GM12878 (cell line): ENCODE data around the gene PAQR7. TPM values are rescaled to one million over a fixed set of nuclear protein-coding genes. Genes with fewer than 3 reads are reported as not detected.

Source experiments
- ATAC-seq: fragments of 200-7000 bp; cut with Tn5 transposase; 3 replicates; pipeline ENCODE4 v1.9.1; 2020; ENCODE audit warnings: mild to moderate bottlenecking, moderate library complexity
- BruUV-seq: library from RNA; stranded (reverse); fragments of 400-500 nt; replicated peaks from 2 replicates; lab custom pipeline; 2021; lab: Mats Ljungman, UMichigan
- CTCF ChIA-PET: fragments of 300-600 bp; sonication (Branson Sonifier 250); formaldehyde crosslinking; extraction: SDS; loops from one replicate; lab custom pipeline; 2021; ENCODE audit warnings: inconsistent platforms; lab: Yijun Ruan, JAX
- POLR2A ChIA-PET: fragments of 350-600 bp; formaldehyde crosslinking; extraction: SDS; loops from one replicate; lab custom pipeline; 2021; ENCODE audit warnings: inconsistent platforms; lab: Charles Lee
- RAD21 ChIA-PET: fragments of 300-600 bp; sonication (Branson Sonifier 250); formaldehyde crosslinking; loops from one replicate; lab custom pipeline; 2023; ENCODE audit warnings: antibody characterized with exemption; ENCODE audit not compliant: unreplicated experiment; lab: Charles Lee
- SMC1A ChIA-PET: fragments of 300-600 bp; sonication (Branson Sonifier 250); formaldehyde crosslinking; loops from one replicate; lab custom pipeline; 2023; ENCODE audit not compliant: unreplicated experiment, uncharacterized antibody; lab: Charles Lee
- DNase-seq: peaks from one replicate; pipeline ENCODE4 v3.0.0-alpha.2; 2011; ENCODE audit warnings: low read depth, low spot score
- FAIRE-seq: peaks from 3 replicates; lab custom pipeline; 2011; peaks lifted over from hg19 to GRCh38; lab: Jason Lieb, UNC
- H2AFZ ChIP-seq: 2 replicates; pipeline ENCODE4 v1.6.0; 2011; ENCODE audit warnings: low read depth, low read length, control low read depth; ENCODE audit not compliant: control insufficient read depth
- H3K27ac ChIP-seq: 2 replicates; pipeline ENCODE4 v1.5.1; 2011; ENCODE audit warnings: control low read depth; ENCODE audit not compliant: control insufficient read depth, insufficient read depth
- H3K27me3 ChIP-seq, 2 experiments: replicated peaks in 1 of 2; 2 replicates each; pipeline versions ENCODE4 v1.6.0 to v1.6.1; 2011; ENCODE audit warnings: low read length in 1 of 2; ENCODE audit not compliant: control insufficient read depth in 2 of 2, insufficient read depth in 2 of 2
- H3K36me3 ChIP-seq, 2 experiments: 2 replicates each; pipeline ENCODE4 v1.5.1; 2011; ENCODE audit warnings: low read length in 1 of 2; ENCODE audit not compliant: control insufficient read depth in 2 of 2, insufficient read depth in 2 of 2
- H3K4me1 ChIP-seq: 2 replicates; pipeline ENCODE4 v1.6.1; 2011; ENCODE audit warnings: mild to moderate bottlenecking, low read length, moderate library complexity, mixed read lengths; ENCODE audit not compliant: control insufficient read depth, insufficient read depth
- H3K4me2 ChIP-seq: 2 replicates; pipeline ENCODE4 v1.6.0; 2011; ENCODE audit warnings: control low read depth; ENCODE audit not compliant: control insufficient read depth, insufficient read depth
- H3K4me3 ChIP-seq: fragments of 200-600 bp; sonication (generic); 2 replicates; pipeline ENCODE4 v1.5.1; 2016
- H3K79me2 ChIP-seq: 2 replicates; pipeline ENCODE4 v1.6.0; 2011; ENCODE audit warnings: low read length; ENCODE audit not compliant: control insufficient read depth, insufficient read depth
- H3K9ac ChIP-seq: 2 replicates; pipeline ENCODE4 v1.8.0; 2011; ENCODE audit warnings: low read length, control low read depth, mixed read lengths; ENCODE audit not compliant: control insufficient read depth, insufficient read depth
- H3K9me3 ChIP-seq: replicated peaks from 3 replicates; pipeline ENCODE4 v1.5.1; 2011; ENCODE audit warnings: mild to moderate bottlenecking, low read length; ENCODE audit not compliant: control insufficient read depth, insufficient read depth
- H4K20me1 ChIP-seq: 2 replicates; pipeline ENCODE4 v1.6.0; 2011; ENCODE audit not compliant: control insufficient read depth, insufficient read depth
- ASH2L ChIP-seq: fragments of 300-600, 200-600 bp; sonication (generic); IDR thresholded peaks from 2 replicates; pipeline ENCODE4 v1.6.1; 2017; ENCODE audit warnings: low read depth, mild to moderate bottlenecking, borderline replicate concordance
- CBX3 ChIP-seq: fragments of 200-600 bp; sonication (generic); IDR thresholded peaks from 2 replicates; pipeline ENCODE4 v1.6.1; 2016; ENCODE audit warnings: low read depth, borderline replicate concordance
- CEBPB ChIP-seq, 2 experiments: fragments of 150-350 bp in 1 of 2; IDR thresholded peaks; 2 replicates each; pipeline ENCODE4 v1.6.1; 2012 to 2014; ENCODE audit warnings: low read depth in 2 of 2, low read length in 2 of 2, borderline replicate concordance in 1 of 2, inconsistent platforms in 1 of 2
- CHD4 ChIP-seq: fragments of 200-600 bp; sonication (generic); IDR thresholded peaks from 2 replicates; pipeline ENCODE4 v1.6.1; 2016; ENCODE audit warnings: mild to moderate bottlenecking
- IRF3 ChIP-seq: fragments of 450-650 bp; IDR thresholded peaks from 2 replicates; pipeline ENCODE4 v1.6.1; 2014; ENCODE audit warnings: mild to moderate bottlenecking
- NFXL1 ChIP-seq: fragments of 450-650 bp; IDR thresholded peaks from 2 replicates; pipeline ENCODE4 v1.6.1; 2017; ENCODE audit warnings: antibody characterized with exemption, mild to moderate bottlenecking, borderline replicate concordance
- NFYB ChIP-seq: IDR thresholded peaks from 2 replicates; pipeline ENCODE4 v1.6.1; 2011; ENCODE audit warnings: low read depth, mild to moderate bottlenecking, low read length, improper control_type of control experiment, moderate library complexity; ENCODE audit not compliant: insufficient read depth
- RB1 ChIP-seq: fragments of 450-650 bp; formaldehyde crosslinking; IDR thresholded peaks from 2 replicates; pipeline ENCODE4 v1.6.1; 2017; ENCODE audit warnings: mild to moderate bottlenecking, borderline replicate concordance
- RFX5 ChIP-seq: IDR thresholded peaks from 2 replicates; pipeline ENCODE4 v1.6.1; 2011; ENCODE audit warnings: low read depth, low read length, improper control_type of control experiment
- SIN3A ChIP-seq: IDR thresholded peaks from 2 replicates; pipeline ENCODE4 v1.6.1; 2012; ENCODE audit warnings: low read depth, low read length, improper control_type of control experiment
- SUZ12 ChIP-seq: fragments of 200-600 bp; sonication (generic); IDR thresholded peaks from one replicate; pipeline ENCODE4 v1.6.1; 2018; ENCODE audit warnings: antibody characterized with exemption, mild to moderate bottlenecking; ENCODE audit not compliant: unreplicated experiment
- TAF1 ChIP-seq: IDR thresholded peaks from 2 replicates; pipeline ENCODE4 v1.6.1; 2011; ENCODE audit warnings: mild to moderate bottlenecking, low read depth, low read length, borderline replicate concordance
- TARDBP ChIP-seq: IDR thresholded peaks from 2 replicates; pipeline ENCODE4 v1.6.1; 2016; ENCODE audit warnings: borderline replicate concordance
- TCF3 ChIP-seq: IDR thresholded peaks from 2 replicates; pipeline ENCODE4 v1.6.1; 2012; ENCODE audit warnings: low read depth, mild to moderate bottlenecking, low read length, borderline replicate concordance; ENCODE audit not compliant: insufficient read depth
- ZNF274 ChIP-seq: IDR thresholded peaks from one replicate; pipeline ENCODE4 v1.8.0; 2011; ENCODE audit not compliant: insufficient read length, insufficient read depth
- WGBS: methylation state at CpG from one replicate; pipeline ENCODE4 v1.1.6; 2016; ENCODE audit warnings: low lambda C conversion rate; ENCODE audit not compliant: insufficient replicate concordance, insufficient coverage; ENCODE audit errors: missing lambda C conversion rate; 5-methylcytosine and 5-hydroxymethylcytosine counted together
- in situ Hi-C: fragments of 300-500 bp; cut with MboI; formaldehyde crosslinking; loops from 9 replicates; pipeline ENCODE4 v1.14.3; 2018; ENCODE audit warnings: mixed read lengths
- intact Hi-C: fragments of 100-400 bp; cut with micrococcal nuclease; formaldehyde crosslinking; loops from one replicate; pipeline ENCODE4 v1.14.2; 2022; ENCODE audit not compliant: unreplicated experiment
- polyA plus RNA-seq, 11 experiments: library from polyadenylated mRNA; depleted of rRNA in 4 of 11; unstranded in 6 of 11; stranded (reverse) in 5 of 11; fragments of >200 nt; fragmentation: Nextera tagmentation in 4 of 11; fragmentation: Illumina TruSeq in 1 of 11; extraction: Ambion mirVana in 4 of 11; extraction: Trizol in 1 of 11; gene quantifications; 1 replicate in 1 of 11; 2 replicates in 10 of 11; pipeline versions ENCODE4 v1.2.1 to v1.2.3, GENCODE V29; 2011 to 2016; ENCODE audit warnings: inconsistent platforms in 2 of 11, missing spikeins in 2 of 11, low read depth in 1 of 11
- total RNA-seq, 4 experiments: library from RNA; depleted of rRNA in 3 of 4; stranded (reverse); fragments of >200 nt in 3 of 4; fragmentation: Illumina TruSeq in 1 of 4; extraction: Trizol in 1 of 4; gene quantifications; 2 replicates each; pipeline versions ENCODE4 v1.2.1 to v1.2.3, GENCODE V29; 2013 to 2021
- TF ChIP-seq, protein P1 (sequence below): fragments of 450-650 bp; IDR thresholded peaks from 2 replicates; pipeline ENCODE4 v1.6.1; 2018; ENCODE audit warnings: mild to moderate bottlenecking, low read depth, moderate library complexity; ENCODE audit not compliant: partially characterized antibody
- TF ChIP-seq, protein P2 (sequence below): fragments of 450-650 bp; IDR thresholded peaks from 2 replicates; pipeline ENCODE4 v1.6.1; 2017; ENCODE audit warnings: low read depth, mild to moderate bottlenecking, moderate library complexity

PAQR7 gene
- total and polyA plus RNA-seq, 10 of the 15 experiments (the other 5 are each of a cell fraction or from before 2014, with no cell fraction given) = 1.1 to 8.8 (median 5.2) TPM

GRCh38 chr1:25834894-25835293 lies 40.6 kb downstream of the PAQR7 start:
- Histone ChIP-seq H3K9ac (no peak overlapping the region), H3K36me3 (peaks cover 4 to 24% of the 10 kb centered on the region in 2 experiments), H4K20me1 (no peaks in the 10 kb centered on the region), H3K27me3 (no peaks in the 10 kb centered on the region), H3K27ac (no peak overlapping the region), H3K9me3 (no peaks in the 10 kb centered on the region), H2AFZ (no peak overlapping the region), H3K4me3 (no peak overlapping the region), H3K4me2 (no peak overlapping the region), H3K4me1 (no peaks in the 10 kb centered on the region), H3K79me2 (no peaks in the 10 kb centered on the region)
- FAIRE-seq (no peak), ATAC-seq (no peak), DNase-seq (no peak)
- TSS peak; percentile 52 for BruUV-seq
- in situ Hi-C loops = no loop called here
- WGBS = 75% methylated on average over 3 of the region's 3 CpGs
- ChIA-PET RAD21 (interaction anchor here (0.6 kb wide), 1 partner anchor 194 kb away, joined by 3 read pairs; no protein-coding TSS in a partner anchor), SMC1A (interaction anchor here (0.6 to 1.9 kb wide), 5 partner anchors 10 to 133 kb away, joined by 3 to 7 read pairs (median 3); no protein-coding TSS in a partner anchor), CTCF (interaction anchor here (1.5 to 2.0 kb wide), 2 partner anchors 10 to 61 kb away, joined by 5 to 6 read pairs; no protein-coding TSS in a partner anchor), POLR2A (interaction anchor here (1.1 kb wide), 1 partner anchor 162 kb away, joined by 3 read pairs; no protein-coding TSS in a partner anchor)
- intact Hi-C loops = no loop called here
- no peak for TF ChIP-seq CHD4
- TF ChIP-seq IRF3 = no peak
- no peak for TF ChIP-seq ZNF274
- no peak for TF ChIP-seq TAF1
- TF ChIP-seq NFYB = no peak
- no peak for TF ChIP-seq RFX5
- no peak for TF ChIP-seq TCF3
- TF ChIP-seq ASH2L = no peak
- no peak for TF ChIP-seq RB1
- TF ChIP-seq SUZ12 = no peak
- TF ChIP-seq, protein P1, sequence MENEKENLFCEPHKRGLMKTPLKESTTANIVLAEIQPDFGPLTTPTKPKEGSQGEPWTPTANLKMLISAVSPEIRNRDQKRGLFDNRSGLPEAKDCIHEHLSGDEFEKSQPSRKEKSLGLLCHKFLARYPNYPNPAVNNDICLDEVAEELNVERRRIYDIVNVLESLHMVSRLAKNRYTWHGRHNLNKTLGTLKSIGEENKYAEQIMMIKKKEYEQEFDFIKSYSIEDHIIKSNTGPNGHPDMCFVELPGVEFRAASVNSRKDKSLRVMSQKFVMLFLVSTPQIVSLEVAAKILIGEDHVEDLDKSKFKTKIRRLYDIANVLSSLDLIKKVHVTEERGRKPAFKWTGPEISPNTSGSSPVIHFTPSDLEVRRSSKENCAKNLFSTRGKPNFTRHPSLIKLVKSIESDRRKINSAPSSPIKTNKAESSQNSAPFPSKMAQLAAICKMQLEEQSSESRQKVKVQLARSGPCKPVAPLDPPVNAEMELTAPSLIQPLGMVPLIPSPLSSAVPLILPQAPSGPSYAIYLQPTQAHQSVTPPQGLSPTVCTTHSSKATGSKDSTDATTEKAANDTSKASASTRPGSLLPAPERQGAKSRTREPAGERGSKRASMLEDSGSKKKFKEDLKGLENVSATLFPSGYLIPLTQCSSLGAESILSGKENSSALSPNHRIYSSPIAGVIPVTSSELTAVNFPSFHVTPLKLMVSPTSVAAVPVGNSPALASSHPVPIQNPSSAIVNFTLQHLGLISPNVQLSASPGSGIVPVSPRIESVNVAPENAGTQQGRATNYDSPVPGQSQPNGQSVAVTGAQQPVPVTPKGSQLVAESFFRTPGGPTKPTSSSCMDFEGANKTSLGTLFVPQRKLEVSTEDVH = no peak
- TF ChIP-seq, protein P2, sequence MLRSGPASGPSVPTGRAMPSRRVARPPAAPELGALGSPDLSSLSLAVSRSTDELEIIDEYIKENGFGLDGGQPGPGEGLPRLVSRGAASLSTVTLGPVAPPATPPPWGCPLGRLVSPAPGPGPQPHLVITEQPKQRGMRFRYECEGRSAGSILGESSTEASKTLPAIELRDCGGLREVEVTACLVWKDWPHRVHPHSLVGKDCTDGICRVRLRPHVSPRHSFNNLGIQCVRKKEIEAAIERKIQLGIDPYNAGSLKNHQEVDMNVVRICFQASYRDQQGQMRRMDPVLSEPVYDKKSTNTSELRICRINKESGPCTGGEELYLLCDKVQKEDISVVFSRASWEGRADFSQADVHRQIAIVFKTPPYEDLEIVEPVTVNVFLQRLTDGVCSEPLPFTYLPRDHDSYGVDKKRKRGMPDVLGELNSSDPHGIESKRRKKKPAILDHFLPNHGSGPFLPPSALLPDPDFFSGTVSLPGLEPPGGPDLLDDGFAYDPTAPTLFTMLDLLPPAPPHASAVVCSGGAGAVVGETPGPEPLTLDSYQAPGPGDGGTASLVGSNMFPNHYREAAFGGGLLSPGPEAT = no peak
- TF ChIP-seq TARDBP = no peak
- no peak for TF ChIP-seq CBX3
- TF ChIP-seq CEBPB (IDR thresholded peaks at IDR 0.05; ENCODE audit: borderline replicate concordance in 1 of 2, low read depth in 2 of 2, low read length in 2 of 2) = no peak
- no peak for TF ChIP-seq NFXL1
- TF ChIP-seq SIN3A = no peak
